GM21529 (cell line): Measurements from ENCODE around the gene TMBIM1.

Experiments used
- ATAC-seq: cut with Tn5 transposase; IDR thresholded peaks from one replicate; pipeline ENCODE4 v1.9.1; 2021; ENCODE audit not compliant: unreplicated experiment

TMBIM1 gene

DNA sequence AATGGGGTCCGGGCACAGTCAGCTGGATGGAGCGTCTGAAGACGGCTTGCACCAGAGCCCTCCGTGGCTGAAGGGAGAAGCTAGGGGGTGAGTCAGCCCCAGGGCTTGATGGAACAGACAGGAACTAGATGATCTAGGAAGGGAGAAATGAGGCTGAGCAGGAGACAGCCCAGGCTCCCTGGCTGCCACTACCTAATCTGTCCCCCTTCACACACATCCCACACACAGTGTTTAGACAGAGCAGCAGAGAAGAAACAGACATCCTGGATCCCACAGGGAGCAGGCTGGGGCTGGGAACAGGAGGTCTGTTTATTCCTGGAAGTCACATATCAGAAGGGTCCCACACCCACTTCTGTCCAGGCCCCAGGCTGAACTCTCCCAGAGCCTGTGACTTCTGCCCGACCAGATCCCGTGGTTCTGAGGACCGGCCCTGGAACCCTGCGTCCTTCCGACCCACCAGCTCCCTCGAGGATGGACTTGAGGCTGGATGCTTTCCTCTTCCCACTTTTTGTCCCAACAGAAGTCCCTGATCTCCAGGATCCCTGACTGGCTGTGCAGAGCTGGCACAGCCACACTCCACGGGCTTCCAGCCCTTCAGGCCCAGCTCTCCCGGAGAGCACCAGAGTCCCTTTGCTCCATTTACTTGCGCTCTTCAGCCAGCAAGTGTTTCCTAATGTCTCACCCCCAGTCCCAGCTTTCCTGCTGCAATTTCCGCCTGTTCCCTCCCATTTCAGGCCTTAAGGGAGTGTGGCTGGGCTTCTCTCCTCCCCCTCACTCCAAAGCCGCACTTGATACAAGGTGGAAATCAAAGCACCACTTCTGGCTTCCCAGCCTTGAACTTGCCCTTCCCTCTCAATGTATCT, 33.0 kb downstream of the TMBIM1 start:
- no peak for ATAC-seq

DNA sequence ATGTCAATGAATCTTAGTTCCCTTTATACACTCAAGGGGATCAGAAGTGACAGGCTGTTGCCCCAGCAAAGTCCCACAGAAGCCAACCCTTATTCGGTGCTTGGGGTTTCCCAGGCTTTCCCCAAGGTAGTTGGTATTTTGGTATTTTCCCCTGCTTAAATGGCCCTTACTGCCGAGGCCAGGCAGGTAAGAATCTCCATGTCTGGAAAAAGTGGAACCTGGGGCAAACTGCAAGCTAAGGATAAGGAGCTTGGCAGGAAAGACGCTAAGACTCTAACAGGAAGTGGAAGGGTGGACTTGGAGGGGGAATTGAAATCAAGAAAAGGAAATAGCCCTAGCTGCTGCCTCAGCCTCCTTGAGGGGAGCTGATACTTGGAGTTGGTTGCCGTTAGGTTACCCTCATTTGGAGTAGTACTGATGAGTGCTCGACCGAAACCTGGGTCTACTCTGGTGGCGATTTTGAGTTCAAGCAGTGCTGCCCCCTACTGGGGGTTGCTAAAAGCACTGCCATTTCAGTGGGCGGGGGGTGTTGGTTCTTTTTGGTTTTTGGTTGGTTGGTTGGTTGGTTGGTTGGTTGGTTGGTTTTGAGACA, 34.8 kb downstream of the TMBIM1 start:
- peak; percentile 81 for ATAC-seq

DNA sequence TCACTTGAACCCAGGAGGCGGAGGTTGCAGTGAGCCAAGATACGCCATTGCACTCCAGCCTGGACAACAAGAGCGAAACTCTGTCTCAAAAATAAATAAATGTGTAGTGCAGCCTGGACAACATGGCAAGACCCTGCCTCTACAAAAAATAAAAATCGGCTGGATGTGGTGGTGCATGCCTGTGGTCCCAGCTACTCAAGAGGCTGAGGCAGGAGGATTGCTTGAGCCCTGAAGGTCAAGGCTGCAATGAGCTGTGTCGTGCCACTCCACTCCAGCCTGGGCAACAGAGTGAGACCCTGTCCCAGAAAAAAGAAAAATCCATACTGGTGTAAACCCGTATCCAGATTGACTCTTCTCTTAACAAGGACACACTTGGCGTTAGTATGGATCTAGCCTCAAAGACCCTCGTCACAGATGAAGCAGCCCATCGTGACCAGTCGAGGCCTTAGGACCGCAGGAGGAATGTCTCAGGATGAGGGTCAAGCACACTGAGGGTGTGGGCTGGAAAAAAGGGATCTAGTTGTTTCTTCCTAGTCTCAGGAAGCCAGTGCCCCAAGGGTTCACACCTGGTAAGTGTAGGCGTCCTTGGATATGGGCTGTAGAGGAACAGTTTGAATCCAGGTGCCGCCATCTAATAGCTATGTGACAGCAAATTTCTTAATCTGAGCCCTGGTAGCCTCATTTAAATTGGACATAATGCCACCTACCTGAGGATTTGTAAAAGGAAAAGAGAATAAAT, 35.5 kb downstream of the TMBIM1 start:
- ATAC-seq = no peak

DNA sequence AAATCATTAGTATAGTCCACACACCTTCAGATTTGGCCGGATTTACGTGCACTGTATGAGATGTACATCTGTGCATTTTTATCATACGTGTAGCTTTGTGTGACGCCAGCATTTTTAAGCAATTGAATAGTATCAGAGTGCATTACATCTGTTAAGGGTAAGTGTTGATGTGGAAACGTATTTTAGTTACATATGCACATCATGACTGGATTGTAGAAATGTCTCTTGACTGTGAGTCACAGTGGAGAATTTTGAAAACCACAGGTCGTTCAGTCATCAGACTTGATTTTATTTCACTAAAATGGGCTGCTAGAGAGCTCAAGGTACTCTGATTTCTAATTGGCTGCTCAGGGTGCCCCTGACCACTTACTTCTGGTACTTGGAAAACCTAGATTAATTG, 36.9 kb downstream of the TMBIM1 start:
- no peak for ATAC-seq

DNA sequence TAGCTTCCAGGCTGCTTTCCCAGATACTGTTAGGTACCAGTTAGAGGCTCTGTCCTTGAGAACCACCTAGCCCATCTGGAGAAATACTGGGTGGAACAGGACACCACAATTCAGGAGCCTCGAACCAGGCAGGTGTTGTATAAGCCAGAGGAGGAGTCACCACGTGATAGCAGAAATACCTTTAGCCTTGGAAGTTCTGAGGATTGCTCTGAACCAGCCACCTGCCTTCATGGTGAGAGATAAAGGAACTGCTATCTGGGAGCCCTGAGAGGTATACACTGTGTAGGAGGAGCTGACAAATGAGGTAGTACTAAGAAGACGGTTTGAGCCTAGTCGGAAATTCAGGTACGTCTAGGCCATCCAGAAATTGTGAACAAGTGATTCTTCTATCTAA, 39.1 kb downstream of the TMBIM1 start:
- no peak for ATAC-seq

DNA sequence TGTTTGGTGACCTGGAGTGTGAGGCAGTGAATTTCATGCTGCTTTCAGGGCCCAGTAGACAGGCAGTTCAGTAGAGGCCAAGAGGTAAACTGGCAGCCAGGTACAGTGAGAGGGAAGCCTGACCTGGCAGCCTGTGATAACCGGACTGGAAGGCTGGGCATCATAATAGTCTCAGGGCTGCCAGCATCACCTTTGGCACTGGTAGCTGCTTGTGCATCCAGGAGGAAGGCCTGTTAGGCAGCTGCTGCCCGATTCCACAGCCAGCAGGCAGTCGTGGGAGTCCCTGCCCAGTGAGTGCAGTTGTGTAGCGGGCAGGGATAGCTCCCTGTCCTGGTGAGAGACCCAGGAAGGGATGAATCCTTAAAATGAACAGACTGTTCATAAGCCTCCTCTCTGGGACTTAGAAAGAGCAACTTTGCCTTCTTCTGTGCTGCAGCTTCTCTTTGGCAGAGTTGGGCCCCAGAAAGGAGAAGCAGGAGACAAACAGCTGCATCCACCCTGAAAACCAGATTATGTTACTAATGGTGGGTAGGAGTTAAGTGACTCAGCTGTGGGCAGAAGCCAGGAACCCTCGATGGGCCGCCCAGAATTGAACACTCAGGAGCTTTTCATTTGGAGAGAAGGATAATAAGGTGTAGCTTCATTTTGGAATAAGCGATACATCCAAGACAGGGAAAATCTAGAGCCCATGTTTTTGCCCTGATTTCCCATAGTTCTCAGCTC, 39.6 kb downstream of the TMBIM1 start:
- ATAC-seq = no peak

DNA sequence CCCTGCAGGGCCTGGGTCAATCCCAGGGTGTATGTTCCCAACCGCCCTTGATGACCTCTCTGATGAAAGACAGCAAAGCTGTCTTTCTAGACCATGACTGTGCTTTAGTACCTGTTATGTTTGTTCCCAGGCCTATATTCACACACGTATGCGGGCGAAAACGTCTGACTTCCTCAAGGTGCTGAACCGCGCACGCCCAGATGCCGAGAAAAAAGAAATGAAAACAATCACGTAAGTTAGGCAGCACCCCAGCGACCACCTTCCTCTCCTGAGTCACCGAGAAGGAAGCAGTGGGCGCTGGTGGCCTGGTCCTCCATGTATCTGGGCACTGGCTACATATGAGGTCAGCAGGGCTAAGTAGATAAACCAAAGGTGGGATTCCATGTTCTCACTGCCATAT, 42.6 kb downstream of the TMBIM1 start:
- ATAC-seq = no peak

DNA sequence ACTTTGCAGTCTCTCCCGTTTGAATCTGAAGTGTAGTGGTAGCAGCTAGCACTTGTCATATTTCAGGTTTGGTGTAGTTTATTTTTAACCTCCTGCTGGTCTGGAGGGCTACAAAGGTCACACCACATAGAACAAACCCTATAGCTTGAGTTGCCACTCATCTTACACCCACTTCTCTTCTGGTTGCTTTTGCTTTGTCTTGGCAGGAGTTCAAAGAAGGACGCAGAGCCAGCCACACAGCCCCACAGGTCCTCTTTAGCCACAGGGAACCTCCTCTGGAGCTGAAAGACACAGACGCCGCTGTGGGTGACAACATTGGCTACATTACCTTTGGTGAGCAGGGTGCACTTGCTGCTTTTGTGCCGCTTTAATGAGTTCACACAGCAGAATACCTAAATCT, 47.1 kb downstream of the TMBIM1 start:
- no peak for ATAC-seq

DNA sequence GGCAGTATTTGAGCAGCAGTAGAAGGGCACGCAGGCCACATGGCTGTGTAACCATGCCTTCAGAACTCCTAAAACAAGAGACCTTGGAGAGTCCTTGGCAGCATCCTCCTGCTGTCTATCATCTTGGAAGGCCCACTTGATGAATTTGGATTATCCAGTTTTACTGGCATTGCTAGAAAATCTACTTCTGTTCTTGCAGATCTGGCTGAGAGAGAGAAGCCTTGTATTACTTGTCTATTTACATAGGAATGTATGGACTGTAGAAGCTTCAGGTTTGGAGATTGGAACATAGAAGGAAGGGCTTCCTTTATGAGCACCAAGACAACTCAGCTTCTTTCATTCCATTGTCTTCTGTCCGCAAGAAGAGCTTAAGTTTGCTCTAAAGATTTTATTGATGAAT, 47.6 kb downstream of the TMBIM1 start:
- ATAC-seq = no peak

DNA sequence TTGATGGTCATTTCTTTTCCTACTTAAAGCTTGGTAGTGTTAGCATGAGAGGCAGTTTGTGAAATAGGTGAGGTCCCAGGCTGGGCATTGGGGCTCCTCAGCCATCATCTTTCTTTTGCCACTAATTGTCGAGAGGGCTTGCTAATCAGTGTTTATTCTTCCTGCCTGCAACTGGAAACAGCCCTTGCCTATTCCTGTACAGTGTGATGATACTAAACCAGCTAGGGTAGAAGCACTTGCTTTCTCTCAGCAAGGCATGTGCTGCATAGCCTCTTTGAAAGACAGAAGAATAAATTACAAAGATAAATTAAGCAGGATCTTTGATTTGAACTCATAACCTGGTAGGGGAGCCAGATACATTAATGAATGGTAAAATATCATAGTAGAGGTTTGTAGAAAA, 48.1 kb downstream of the TMBIM1 start:
- no peak for ATAC-seq

DNA sequence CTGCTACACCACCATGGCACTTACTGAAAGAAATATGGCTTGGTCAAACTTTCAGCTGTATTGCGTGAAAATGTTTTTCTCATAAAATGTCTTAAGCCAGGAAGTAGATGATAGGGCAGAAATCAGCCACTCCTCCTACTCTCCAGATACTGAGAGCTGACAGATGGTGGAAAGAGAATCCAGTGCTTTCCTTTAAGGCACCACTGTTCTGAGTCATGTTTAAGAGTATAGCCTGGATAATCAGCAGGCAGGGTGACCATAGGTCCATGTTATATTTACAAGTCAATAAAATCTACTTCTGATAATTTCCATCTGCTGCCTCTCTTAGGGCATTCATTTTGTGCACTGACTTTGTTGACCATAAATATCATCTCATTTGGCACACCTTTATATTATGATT, 53.4 kb downstream of the TMBIM1 start:
- ATAC-seq = no peak

DNA sequence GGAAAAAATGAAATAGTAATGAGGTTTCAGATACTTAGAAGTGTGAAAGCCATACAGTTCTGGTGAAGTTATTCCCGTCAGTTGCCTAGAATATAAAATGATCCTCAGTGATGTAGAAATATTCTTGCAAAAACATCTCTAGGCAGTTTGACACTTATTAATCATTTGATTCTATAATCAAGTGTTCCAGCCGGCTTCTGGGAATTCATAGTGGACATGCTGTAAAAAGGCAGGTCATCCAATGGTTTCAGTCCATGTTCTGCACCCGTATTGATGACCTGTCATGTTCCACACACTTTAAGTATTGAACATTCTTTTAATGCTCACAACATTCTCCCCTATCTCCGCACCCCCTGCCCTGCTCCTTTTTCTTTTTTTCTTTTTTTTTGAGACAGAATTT, 55.5 kb downstream of the TMBIM1 start:
- ATAC-seq = no peak

DNA sequence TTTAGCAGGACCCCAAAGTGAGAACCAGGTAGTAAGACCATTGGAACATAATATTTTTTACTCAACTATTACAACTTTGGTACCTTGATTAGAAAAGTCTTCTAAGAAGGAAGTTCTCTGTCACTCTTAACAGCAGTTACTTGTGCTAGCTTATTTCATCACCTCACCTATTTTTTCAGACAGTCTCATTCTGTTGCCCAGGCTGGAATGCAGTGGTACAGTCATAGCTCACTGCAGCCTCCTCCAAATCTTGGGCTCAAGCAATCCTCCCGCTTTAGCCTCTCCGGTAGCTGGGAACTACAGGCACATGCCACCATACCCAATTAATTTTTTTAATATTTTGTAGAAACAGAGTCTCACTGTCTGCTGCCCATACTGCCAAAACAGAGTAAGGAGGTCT, 57.3 kb downstream of the TMBIM1 start:
- no peak for ATAC-seq

DNA sequence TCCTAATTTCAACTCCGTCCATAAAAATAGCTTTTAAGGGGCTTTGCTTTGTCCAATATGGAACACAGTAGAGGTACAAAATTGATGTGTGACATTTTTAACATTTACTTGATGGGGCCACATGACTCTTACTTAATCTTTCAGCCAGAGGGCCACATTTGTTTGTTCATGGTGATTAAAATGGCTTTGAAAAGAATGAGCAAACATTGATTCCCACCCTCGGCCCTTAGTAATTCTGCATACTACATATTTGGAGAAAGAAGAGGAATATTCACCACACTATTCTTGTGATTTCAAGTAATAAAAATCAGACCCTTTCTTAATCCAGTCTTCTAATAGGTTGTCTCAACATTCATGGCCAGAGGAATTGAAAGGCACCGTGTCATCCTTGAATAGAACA, 57.8 kb downstream of the TMBIM1 start:
- no peak for ATAC-seq

DNA sequence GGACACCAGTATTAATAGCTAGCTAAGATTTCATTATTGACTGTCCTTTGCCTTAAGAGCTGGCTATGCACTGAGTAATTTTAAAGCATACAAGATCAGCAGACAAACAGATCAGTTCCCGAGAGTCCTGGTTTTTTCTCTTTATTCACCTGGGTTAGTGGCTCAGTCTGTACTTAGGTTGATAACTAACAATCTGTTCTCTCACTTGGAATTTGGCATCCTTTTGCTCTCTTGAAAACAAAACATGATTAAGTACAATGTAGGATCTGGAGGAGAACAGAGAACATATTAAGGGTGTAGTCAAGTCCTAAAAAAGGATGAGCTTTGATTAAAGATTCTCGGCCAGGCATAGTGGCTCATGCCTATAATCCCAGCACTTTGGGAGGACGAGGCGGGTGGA, 58.8 kb downstream of the TMBIM1 start:
- ATAC-seq = no peak

DNA sequence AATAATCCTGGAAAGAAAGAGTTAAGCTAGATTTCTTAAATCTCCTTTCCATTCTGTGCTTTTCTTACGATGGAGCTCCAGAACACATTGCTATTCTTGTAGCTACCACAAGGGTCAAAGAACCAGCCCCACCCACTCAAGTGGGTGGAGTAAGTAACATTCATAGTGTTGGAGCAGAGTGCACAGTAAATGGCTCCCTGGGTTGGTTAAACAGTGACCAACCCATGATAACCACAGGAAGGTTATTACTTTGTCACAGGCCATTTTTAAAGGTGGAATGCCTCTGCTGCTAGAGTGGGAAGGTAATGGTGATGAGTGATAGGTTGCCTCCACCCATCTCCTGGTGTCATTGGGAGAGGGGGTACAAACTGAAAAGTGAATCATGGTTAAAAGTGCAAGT, 61.4 kb downstream of the TMBIM1 start:
- peak; percentile 41 for ATAC-seq

DNA sequence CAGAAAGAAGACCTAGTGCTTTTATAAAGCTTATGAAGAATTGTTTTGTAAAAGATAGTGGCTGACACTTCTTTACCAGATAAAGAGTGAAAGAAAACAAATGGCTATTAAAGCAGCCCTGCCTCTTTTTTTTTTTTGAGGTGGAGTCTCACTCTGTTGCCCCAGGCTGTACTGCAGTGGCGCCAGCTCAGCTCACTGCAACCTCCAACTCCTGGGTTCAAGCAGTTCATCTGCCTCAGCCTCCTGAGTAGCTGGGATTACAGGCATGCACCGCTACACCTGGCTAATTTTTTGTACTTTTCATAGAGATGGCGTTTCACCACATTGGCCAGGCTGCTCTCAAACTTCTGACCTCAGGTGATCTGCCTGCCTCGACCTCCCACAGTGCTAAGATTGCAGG, 62.5 kb downstream of the TMBIM1 start:
- ATAC-seq = no peak

DNA sequence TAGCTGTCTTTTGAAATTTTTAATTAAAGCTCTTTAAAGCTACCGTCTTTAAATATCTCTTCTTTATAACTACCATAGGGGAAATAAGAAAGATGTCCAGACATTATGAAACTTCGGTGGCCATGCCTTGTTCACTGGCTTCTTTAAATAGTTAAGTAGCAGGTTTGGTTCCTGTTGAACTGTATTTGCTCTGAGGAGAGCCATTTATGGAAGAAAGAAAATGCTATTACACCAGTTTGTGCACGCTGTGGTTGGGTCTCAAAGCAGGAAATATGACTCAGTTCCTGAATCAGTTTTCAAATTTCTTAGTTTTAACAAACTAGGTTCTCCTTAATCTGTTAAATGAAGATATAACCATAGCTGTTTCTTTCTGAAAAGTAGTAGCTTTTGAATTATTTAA, 63.1 kb downstream of the TMBIM1 start:
- ATAC-seq = peak; percentile 93

DNA sequence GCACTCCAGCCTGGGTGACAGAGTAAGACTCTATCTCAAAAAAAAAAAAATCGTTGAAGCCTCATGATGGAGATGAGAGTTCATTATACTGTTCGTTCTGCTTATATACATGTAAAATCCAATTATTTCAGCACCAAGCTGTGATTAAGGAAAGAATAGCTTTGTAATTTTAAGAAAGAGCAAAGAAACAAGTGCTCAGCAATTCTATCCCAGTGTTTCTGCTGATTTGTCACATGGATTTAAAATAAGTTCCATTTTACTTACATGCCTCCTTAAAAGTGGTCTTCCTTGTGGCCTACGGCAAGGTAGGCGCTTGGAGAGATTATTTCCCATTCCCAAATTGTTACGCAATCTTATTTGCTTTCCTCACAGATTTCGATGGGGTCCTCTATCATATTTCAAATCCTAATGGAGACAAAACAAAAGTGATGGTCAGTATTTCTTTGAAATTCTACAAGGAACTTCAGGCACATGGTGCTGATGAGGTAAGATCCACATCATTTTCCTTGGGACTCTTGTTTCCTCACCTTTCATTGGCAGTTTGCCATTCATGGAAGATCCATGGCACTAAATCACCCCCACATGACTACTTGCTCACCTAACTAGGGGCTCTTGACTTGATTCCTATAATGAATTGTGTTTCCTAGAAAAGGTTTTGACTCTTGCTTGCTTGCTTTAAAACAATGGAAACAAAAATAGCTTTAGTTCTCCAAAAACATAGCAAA, 63.8 kb downstream of the TMBIM1 start:
- ATAC-seq = no peak

DNA sequence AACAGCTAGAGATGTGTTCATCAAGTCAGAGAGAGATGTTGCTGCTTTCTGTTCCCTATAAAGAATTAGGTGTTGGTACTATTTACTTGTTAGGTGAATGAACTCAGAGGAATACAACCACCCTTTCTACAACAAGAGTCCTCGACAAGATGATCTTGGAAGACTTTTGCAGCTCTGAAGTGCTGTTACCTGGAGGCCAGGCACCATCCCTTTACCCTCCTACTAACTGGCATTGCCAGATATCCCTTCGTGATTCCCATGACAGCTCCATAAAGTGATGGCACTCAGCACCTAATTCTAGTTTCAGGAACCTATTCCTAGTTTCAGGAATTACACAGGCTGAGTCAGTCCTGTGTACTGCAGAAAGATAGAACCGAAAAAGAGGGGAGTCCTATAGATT, 65.4 kb downstream of the TMBIM1 start:
- ATAC-seq = no peak
